Ishikawa (cell line): ENCODE measurements around the gene STK17B.

Experiments used
- CEBPB ChIP-seq: IDR thresholded peaks from 2 replicates; pipeline ENCODE4 v1.6.1; 2012
- CREB1 ChIP-seq: IDR thresholded peaks from 2 replicates; pipeline ENCODE4 v1.6.1; 2012; ENCODE audit warnings: low read depth
- EP300 ChIP-seq: IDR thresholded peaks from 2 replicates; pipeline ENCODE4 v1.6.1; 2012; ENCODE audit warnings: borderline replicate concordance
- NFIC ChIP-seq: IDR thresholded peaks from 2 replicates; pipeline ENCODE4 v1.6.1; 2012
- RAD21 ChIP-seq: IDR thresholded peaks from 2 replicates; pipeline ENCODE4 v1.6.1; 2012; ENCODE audit warnings: low read depth
- REST ChIP-seq: IDR thresholded peaks from 2 replicates; pipeline ENCODE4 v1.6.1; 2012; ENCODE audit warnings: low read depth, mild to moderate bottlenecking
- TAF1 ChIP-seq: IDR thresholded peaks from 2 replicates; pipeline ENCODE4 v1.6.1; 2012; ENCODE audit warnings: low read depth, mild to moderate bottlenecking
- YY1 ChIP-seq: IDR thresholded peaks from 2 replicates; pipeline ENCODE4 v1.6.1; 2012; ENCODE audit warnings: low read depth
- ZBTB7A ChIP-seq: IDR thresholded peaks from 2 replicates; pipeline ENCODE4 v1.6.1; 2012; ENCODE audit warnings: low read depth
- TF ChIP-seq, protein P1 (sequence below): IDR thresholded peaks from 2 replicates; pipeline ENCODE4 v1.6.1; 2012

DNA sequence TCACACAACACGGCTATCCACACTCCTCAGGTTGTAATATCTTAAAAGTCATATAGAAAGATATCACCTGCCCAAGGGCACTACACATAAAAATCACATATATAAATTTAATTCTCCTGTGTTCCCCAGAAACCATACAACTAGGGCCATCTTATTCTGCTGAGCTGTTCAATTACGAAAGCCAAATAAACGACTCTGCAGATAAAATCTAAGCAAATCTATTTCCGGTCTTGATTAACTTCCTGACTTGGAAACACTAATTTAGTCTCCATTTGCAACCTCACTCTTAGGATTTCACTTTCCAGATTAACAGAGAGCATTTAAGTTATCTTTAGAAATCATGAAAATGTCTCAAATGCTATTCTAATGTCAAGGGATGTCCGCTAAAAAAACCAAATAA, 23.9 kb upstream of the STK17B start:
- TF ChIP-seq RAD21 (no peak), EP300 (no peak), REST (no peak), CEBPB (no peak), YY1 (no peak), TAF1 (no peak), NFIC (no peak), ZBTB7A (no peak), CREB1 (no peak)
- TF ChIP-seq, protein P1, sequence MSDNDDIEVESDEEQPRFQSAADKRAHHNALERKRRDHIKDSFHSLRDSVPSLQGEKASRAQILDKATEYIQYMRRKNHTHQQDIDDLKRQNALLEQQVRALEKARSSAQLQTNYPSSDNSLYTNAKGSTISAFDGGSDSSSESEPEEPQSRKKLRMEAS, result no peak
